Articular chondrocyte of knee joint (primary cell): ENCODE measurements around the gene FUNDC1. TPM values are rescaled to one million over a fixed set of nuclear protein-coding genes. Genes with fewer than 3 reads are reported as not detected.

Experiments used
- total RNA-seq: library from RNA; depleted of rRNA; stranded (reverse); fragments of >200 nt; gene quantifications from 2 replicates; pipeline ENCODE4 v1.2.3, GENCODE V29; 2012

Gene FUNDC1, protein sequence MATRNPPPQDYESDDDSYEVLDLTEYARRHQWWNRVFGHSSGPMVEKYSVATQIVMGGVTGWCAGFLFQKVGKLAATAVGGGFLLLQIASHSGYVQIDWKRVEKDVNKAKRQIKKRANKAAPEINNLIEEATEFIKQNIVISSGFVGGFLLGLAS
- 13.2 and 21.0 TPM in 2 replicates for total RNA-seq

DNA sequence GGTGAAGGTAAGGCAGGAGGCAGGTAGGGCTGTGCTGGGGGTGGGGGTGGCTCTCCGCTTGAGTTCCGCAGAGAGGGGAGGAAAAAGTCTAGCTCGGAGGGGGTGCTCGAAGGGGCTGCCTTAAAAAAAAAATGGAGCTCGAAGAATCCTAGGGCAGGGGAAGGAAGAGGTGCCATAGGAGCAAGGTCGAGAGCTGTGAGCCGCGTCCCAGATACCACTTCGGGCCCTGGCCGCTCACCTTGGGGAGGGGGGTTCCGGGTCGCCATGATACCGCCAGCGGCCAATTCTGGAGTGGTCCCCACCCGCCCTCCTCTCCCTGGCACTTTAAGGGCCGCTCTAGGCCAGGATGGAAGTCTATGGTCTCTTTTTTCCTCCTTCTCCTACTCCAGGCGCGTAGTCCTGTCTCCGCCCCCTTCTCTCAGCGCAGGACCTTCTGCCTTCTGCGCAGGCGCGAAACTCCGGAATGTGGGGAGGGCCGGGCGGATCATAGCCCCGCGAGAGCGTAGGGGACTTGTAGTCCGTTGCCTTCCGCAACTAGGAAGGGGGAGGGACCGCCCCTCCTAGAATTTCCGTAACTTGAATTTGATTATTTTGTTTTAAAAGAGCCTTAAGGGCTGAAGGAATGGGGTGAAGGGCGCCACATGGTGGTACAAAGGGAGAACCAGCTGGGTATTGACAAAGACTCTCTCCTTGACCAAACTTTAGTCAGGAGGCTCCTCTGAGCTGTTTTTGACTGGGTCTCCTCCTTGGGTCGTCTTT, at the start of gene FUNDC1:
Gene FUNDC1 (minus strand): TSS at position 293 of the 759 bp plus-strand sequence. CDS start 27 bp downstream, at position 266.

Other genes with a start within 250 kb of the FUNDC1 start
- 2.0 and 2.6 TPM in 2 replicates for gene EFHC2, start 199.2 kb downstream of the FUNDC1 start, total RNA-seq